ENCODE measurements around the gene MRPS17. TPM values are rescaled to one million over a fixed set of nuclear protein-coding genes. Genes with fewer than 3 reads are reported as not detected.
A peak's percentile ranks its signal among the peaks of the same experiment; 100 is the strongest.

Gene MRPS17
- total and polyA plus RNA-seq, 12 donors, result 10.4 to 28.3 (median 14.5) TPM

GRCh38 chr7:55980266-55980665, 28.6 kb downstream of the MRPS17 start:
- 82 to 84% (median 83%) methylated on average over 3 of the region's 3 CpGs for WGBS, 4 donors
- intact Hi-C loops (cut with DNase I), result no loop called here
- Histone ChIP-seq H3K36me3 (replicated peaks in 1 of 2) (peaks cover 0 to 70% of the 10 kb centered on the region in 2 donors), H3K27ac (no peak overlapping the region), H3K4me1 (replicated peaks in 1 of 2) (no peaks in the 10 kb centered on the region), H3K4me3 (no peak overlapping the region), H3K9me3 (replicated peaks in 1 of 3) (no peaks in the 10 kb centered on the region), H3K27me3 (no peaks in the 10 kb centered on the region)
- no peak for TF ChIP-seq POLR2A (IDR thresholded peaks at IDR 0.05)
- DNase-seq, result no peak

GRCh38 chr7:55983537-55983936, 31.9 kb downstream of the MRPS17 start:
- H3K36me3 ChIP-seq (replicated peaks in 1 of 2), result peaks cover 0 to 75% of the 10 kb centered on the region in 2 donors
- DNase-seq, result no peak
- intact Hi-C loops (cut with DNase I), result no loop called here
- no peaks in the 10 kb centered on the region for H3K9me3 ChIP-seq (replicated peaks in 1 of 3)
- 88 to 95% (median 89%) methylated on average over 3 of the region's 3 CpGs for WGBS, 4 donors
- no peaks in the 10 kb centered on the region for H3K4me1 ChIP-seq (replicated peaks in 1 of 2)
- H3K27ac ChIP-seq, result no peak overlapping the region
- no peaks in the 10 kb centered on the region for H3K27me3 ChIP-seq
- H3K4me3 ChIP-seq, result no peak overlapping the region
- TF ChIP-seq CTCF (IDR thresholded peaks at IDR 0.05), result no peak
- no peak for TF ChIP-seq POLR2A (IDR thresholded peaks at IDR 0.05)

GRCh38 chr7:55992346-55992745, 40.7 kb downstream of the MRPS17 start:
- no peak for TF ChIP-seq POLR2A (IDR thresholded peaks at IDR 0.05)
- TF ChIP-seq CTCF (IDR thresholded peaks at IDR 0.05), result no peak
- Histone ChIP-seq H3K27ac (no peak overlapping the region), H3K4me3 (no peak overlapping the region), H3K9me3 (replicated peaks in 1 of 3) (no peaks in the 10 kb centered on the region), H3K27me3 (no peaks in the 10 kb centered on the region), H3K36me3 (replicated peaks in 1 of 2) (peaks cover 0 to 52% of the 10 kb centered on the region in 2 donors), H3K4me1 (replicated peaks in 1 of 2) (no peaks in the 10 kb centered on the region)
- peak in 1 of 7 donors; percentile 9 for DNase-seq
- intact Hi-C loops (cut with DNase I), result no loop called here
- 67 to 96% (median 89%) methylated on average over 2 to 3 of the region's 3 CpGs for WGBS, 4 donors

GRCh38 chr7:55996856-55997500, 45.3 kb downstream of the MRPS17 start:
- intact Hi-C loops (cut with DNase I), result no loop called here
- Histone ChIP-seq H3K36me3 (replicated peaks in 1 of 2) (peaks cover 0 to 54% of the 10 kb centered on the region in 2 donors), H3K9me3 (replicated peaks in 1 of 3) (no peaks in the 10 kb centered on the region), H3K4me1 (replicated peaks in 1 of 2) (no peaks in the 10 kb centered on the region), H3K27me3 (no peaks in the 10 kb centered on the region), H3K27ac (peak overlapping the region in 3 of 5 donors; percentile 1 to 63 (median 40)), H3K4me3 (no peak overlapping the region)
- 54 to 63% (median 59%) methylated on average over 8 of the region's 8 CpGs for WGBS, 4 donors
- DNase-seq, result peak in 6 of 7 donors; percentile 46 to 81 (median 72)
- no peak for TF ChIP-seq POLR2A (IDR thresholded peaks at IDR 0.05)
- TF ChIP-seq CTCF (IDR thresholded peaks at IDR 0.05), result no peak

- Histone ChIP-seq H3K4me1 (replicated peaks in 1 of 2) (no peaks in the 10 kb centered on the region), H3K4me3 (no peak overlapping the region), H3K27ac (no peak overlapping the region), H3K36me3 (replicated peaks in 1 of 2) (peaks cover 0 to 5% of the 10 kb centered on the region in 2 donors), H3K27me3 (no peaks in the 10 kb centered on the region), H3K9me3 (replicated peaks in 1 of 3) (no peaks in the 10 kb centered on the region)
- no peak for DNase-seq
- intact Hi-C loops (cut with DNase I), result loop anchor here (5.0 kb wide), 1 partner anchor 69 kb away; no protein-coding TSS in a partner anchor
- TF ChIP-seq POLR2A (IDR thresholded peaks at IDR 0.05) (no peak), CTCF (IDR thresholded peaks at IDR 0.05) (no peak)
- WGBS, 4 donors, result 80 to 96% (median 87%) methylated on average over 4 of the region's 4 CpGs
Measured at GRCh38 chr7:56003749-56004148, 52.1 kb downstream of the MRPS17 start.

Data from adrenal gland (tissue), 12 donors.